Amniotic stem cell (primary cell): ENCODE data around the gene BCL7C.
A peak's percentile ranks its signal among the peaks of the same experiment; 100 is the strongest.
"Not testable (repeated sequence)": the region's sequence is repeated elsewhere in the genome, so short reads cannot be mapped to it uniquely, and the experiment has no call there.

Source experiments
- DNase-seq: peaks from one replicate; lab custom pipeline; 2025; lab: John Stamatoyannopoulos, UW

Gene BCL7C

GRCh38 chr16:30893744-30894539 lies at the start of gene BCL7C:
Gene BCL7C (minus strand): TSS chr16:30894077. CDS start chr16:30893944, 133 bp downstream.
- peak; percentile 70 for DNase-seq

GRCh38 chr16:30942426-30942806 lies 48.5 kb upstream of the BCL7C start:
- no peak for DNase-seq

- DNase-seq: peak; percentile 41
Measured at GRCh38 chr16:30941600-30942425, 47.9 kb upstream of the BCL7C start.

GRCh38 chr16:30939571-30939970 lies 45.7 kb upstream of the BCL7C start:
- DNase-seq: not testable (repeated sequence)

- DNase-seq: no peak
Measured at GRCh38 chr16:30937692-30938091, 43.8 kb upstream of the BCL7C start.

GRCh38 chr16:30934827-30935557 lies 41.1 kb upstream of the BCL7C start:
- DNase-seq: no peak

- no peak for DNase-seq
Measured at GRCh38 chr16:30931068-30931650, 37.3 kb upstream of the BCL7C start.

GRCh38 chr16:30930160-30930571 lies 36.3 kb upstream of the BCL7C start:
- no peak for DNase-seq

GRCh38 chr16:30929167-30929566 lies 35.3 kb upstream of the BCL7C start:
- DNase-seq: no peak

- DNase-seq: no peak
Measured at GRCh38 chr16:30928390-30928789, 34.5 kb upstream of the BCL7C start.

- DNase-seq: no peak
Measured at GRCh38 chr16:30927789-30928378, 34.0 kb upstream of the BCL7C start.

- no peak for DNase-seq
Measured at GRCh38 chr16:30926937-30927788, 33.3 kb upstream of the BCL7C start.

- DNase-seq: no peak
Measured at GRCh38 chr16:30925995-30926811, 32.3 kb upstream of the BCL7C start.

- no peak for DNase-seq
Measured at GRCh38 chr16:30925632-30925987, 31.7 kb upstream of the BCL7C start.

GRCh38 chr16:30924913-30925631 lies 31.2 kb upstream of the BCL7C start:
- no peak for DNase-seq

- DNase-seq: no peak
Measured at GRCh38 chr16:30924076-30924912, 30.4 kb upstream of the BCL7C start.

- DNase-seq: no peak
Measured at GRCh38 chr16:30923554-30924075, 29.7 kb upstream of the BCL7C start, which contains the start of gene FBXL19. Gene FBXL19 (plus strand): TSS chr16:30923572. CDS start chr16:30925755, 2,183 bp downstream.

- peak; percentile 99 for DNase-seq
Measured at GRCh38 chr16:30922960-30923535, 29.2 kb upstream of the BCL7C start.
